ENCODE data around the gene PTPN3.

DNA sequence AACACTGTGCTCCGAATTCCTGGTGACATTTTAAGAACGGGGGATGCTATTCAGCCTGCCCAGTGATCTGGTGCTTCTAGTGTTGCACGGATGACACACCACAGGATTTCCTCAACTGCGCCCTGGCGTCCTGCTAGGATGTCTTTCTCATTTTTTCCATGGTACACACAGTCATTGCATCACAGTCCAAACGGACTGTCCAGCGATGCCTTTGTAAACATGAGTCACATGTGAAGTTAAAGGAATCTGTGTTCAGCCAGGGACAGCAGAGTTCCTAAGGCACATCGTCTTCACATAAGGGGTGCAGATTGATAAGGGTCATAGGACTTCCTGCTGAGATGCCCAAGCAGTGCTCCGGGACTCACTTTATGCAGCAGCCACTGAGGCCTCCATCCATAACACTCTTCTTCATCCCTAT lies 9.3 kb upstream of the PTPN3 start:
- TF ChIP-seq, protein P1, sequence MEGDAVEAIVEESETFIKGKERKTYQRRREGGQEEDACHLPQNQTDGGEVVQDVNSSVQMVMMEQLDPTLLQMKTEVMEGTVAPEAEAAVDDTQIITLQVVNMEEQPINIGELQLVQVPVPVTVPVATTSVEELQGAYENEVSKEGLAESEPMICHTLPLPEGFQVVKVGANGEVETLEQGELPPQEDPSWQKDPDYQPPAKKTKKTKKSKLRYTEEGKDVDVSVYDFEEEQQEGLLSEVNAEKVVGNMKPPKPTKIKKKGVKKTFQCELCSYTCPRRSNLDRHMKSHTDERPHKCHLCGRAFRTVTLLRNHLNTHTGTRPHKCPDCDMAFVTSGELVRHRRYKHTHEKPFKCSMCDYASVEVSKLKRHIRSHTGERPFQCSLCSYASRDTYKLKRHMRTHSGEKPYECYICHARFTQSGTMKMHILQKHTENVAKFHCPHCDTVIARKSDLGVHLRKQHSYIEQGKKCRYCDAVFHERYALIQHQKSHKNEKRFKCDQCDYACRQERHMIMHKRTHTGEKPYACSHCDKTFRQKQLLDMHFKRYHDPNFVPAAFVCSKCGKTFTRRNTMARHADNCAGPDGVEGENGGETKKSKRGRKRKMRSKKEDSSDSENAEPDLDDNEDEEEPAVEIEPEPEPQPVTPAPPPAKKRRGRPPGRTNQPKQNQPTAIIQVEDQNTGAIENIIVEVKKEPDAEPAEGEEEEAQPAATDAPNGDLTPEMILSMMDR (conservative IDR thresholded peaks at IDR 0.05; ENCODE audit: low read length), result no peak
- no peak for TF ChIP-seq EZH2phosphoT487 (IDR thresholded peaks at IDR 0.05; ENCODE audit: borderline replicate concordance, low read depth, low read length)
